Astrocyte of the cerebellum (primary cell): Measurements from ENCODE around the gene EPC2.

Experiments
- DNase-seq: peaks from one replicate; pipeline ENCODE4 v3.0.0-alpha.2; 2011; ENCODE audit warnings: low read depth
- H3K4me3 ChIP-seq: 2 replicates; pipeline ENCODE4 v1.5.1; 2011; ENCODE audit warnings: mild to moderate bottlenecking, low read depth, low read length, moderate library complexity
- CTCF ChIP-seq: IDR thresholded peaks from 2 replicates; pipeline ENCODE4 v1.5.1; 2012; ENCODE audit warnings: low read length, low read depth, moderate library complexity, mild to moderate bottlenecking; ENCODE audit errors: missing control alignments
- in situ Hi-C: cut with HindIII; loops from 2 replicates; pipeline ENCODE4 v1.10.0; 2017; ENCODE audit warnings: low sequenced_read_pairs

The EPC2 gene

GRCh38 chr2:148751907-148752306, 107.4 kb downstream of the EPC2 start:
- no peak overlapping the region for H3K4me3 ChIP-seq
- DNase-seq, result no peak
- in situ Hi-C loops, result no loop called here
- TF ChIP-seq CTCF, result no peak

- no peak for TF ChIP-seq CTCF
- H3K4me3 ChIP-seq, result no peak overlapping the region
- in situ Hi-C loops, result no loop called here
- DNase-seq, result no peak
Observed at GRCh38 chr2:148752977-148753376, 108.4 kb downstream of the EPC2 start.

- no peak overlapping the region for H3K4me3 ChIP-seq
- DNase-seq, result no peak
- no peak for TF ChIP-seq CTCF
- in situ Hi-C loops, result no loop called here
Observed at GRCh38 chr2:148754864-148755263, 110.3 kb downstream of the EPC2 start.

- H3K4me3 ChIP-seq, result no peak overlapping the region
- DNase-seq, result no peak
- in situ Hi-C loops, result no loop called here
- no peak for TF ChIP-seq CTCF
Observed at GRCh38 chr2:148756292-148756975, 111.9 kb downstream of the EPC2 start.

- in situ Hi-C loops, result no loop called here
- no peak for DNase-seq
- no peak overlapping the region for H3K4me3 ChIP-seq
- no peak for TF ChIP-seq CTCF
Observed at GRCh38 chr2:148764815-148765214, 120.3 kb downstream of the EPC2 start.

- TF ChIP-seq CTCF, result no peak
- DNase-seq, result no peak
- in situ Hi-C loops, result no loop called here
- no peak overlapping the region for H3K4me3 ChIP-seq
Observed at GRCh38 chr2:148770047-148770446, 125.5 kb downstream of the EPC2 start.

- TF ChIP-seq CTCF, result no peak
- no peak for DNase-seq
- H3K4me3 ChIP-seq, result no peak overlapping the region
- in situ Hi-C loops, result no loop called here
Observed at GRCh38 chr2:148781544-148781943, 137.0 kb downstream of the EPC2 start.
